Stimulated activated memory B cell treated with anti-CD40 and anti-IgM and Interleukin-4, amounts not matched to agents 10 μg/mL and 1 μg/mL and 100 μg/mL, for 72 hours (primary cell): ENCODE results near the gene ZNF438.
"Not testable (repeated sequence)": the region's sequence is repeated elsewhere in the genome, so short reads cannot be mapped to it uniquely, and the experiment has no call there.

Source experiments
- ATAC-seq: fragments of 150-1000 bp; cut with Tn5 transposase; 2 replicates; pipeline ENCODE4 v1.10.0; 2021
- H3K27ac Mint-ChIP-seq: one replicate; pipeline ENCODE4 v1.8.0; 2022; ENCODE audit warnings: mild to moderate bottlenecking, mixed read lengths
- H3K27me3 Mint-ChIP-seq: one replicate; pipeline ENCODE4 v1.8.0; 2022; ENCODE audit warnings: mixed read lengths
- H3K36me3 Mint-ChIP-seq: one replicate; pipeline ENCODE4 v1.8.0; 2022; ENCODE audit warnings: mixed read lengths
- H3K4me1 Mint-ChIP-seq: one replicate; pipeline ENCODE4 v1.8.0; 2022; ENCODE audit warnings: mixed read lengths
- H3K4me3 Mint-ChIP-seq: one replicate; pipeline ENCODE4 v1.8.0; 2022; ENCODE audit warnings: mild to moderate bottlenecking, moderate library complexity, mixed read lengths
- H3K9me3 Mint-ChIP-seq: one replicate; pipeline ENCODE4 v1.8.0; 2022; ENCODE audit warnings: mixed read lengths

Gene ZNF438

GRCh38 chr10:30990971-30991646 is 40.6 kb downstream of the ZNF438 start:
- Mint-ChIP-seq H3K4me3 (no peak overlapping the region), H3K27ac (no peak overlapping the region), H3K27me3 (no peaks in the 10 kb centered on the region), H3K4me1 (no peaks in the 10 kb centered on the region), H3K9me3 (peaks cover 9% of the 10 kb centered on the region), H3K36me3 (peaks cover 21% of the 10 kb centered on the region)
- ATAC-seq: no peak

- Mint-ChIP-seq H3K27me3 (no peaks in the 10 kb centered on the region), H3K36me3 (peaks cover 21% of the 10 kb centered on the region), H3K4me1 (no peaks in the 10 kb centered on the region), H3K9me3 (peaks cover 9% of the 10 kb centered on the region), H3K27ac (no peak overlapping the region), H3K4me3 (no peak overlapping the region)
- ATAC-seq: no peak
Observed at GRCh38 chr10:30990351-30990750, 41.3 kb downstream of the ZNF438 start.

GRCh38 chr10:30988831-30989435 is 42.7 kb downstream of the ZNF438 start:
- H3K4me3 Mint-ChIP-seq: no peak overlapping the region
- no peak for ATAC-seq

GRCh38 chr10:30987463-30987862 is 44.2 kb downstream of the ZNF438 start:
- Mint-ChIP-seq H3K4me1 (peaks cover 6% of the 10 kb centered on the region), H3K9me3 (peaks cover 5% of the 10 kb centered on the region), H3K27me3 (no peaks in the 10 kb centered on the region), H3K4me3 (no peak overlapping the region), H3K36me3 (peaks cover 7% of the 10 kb centered on the region), H3K27ac (no peak overlapping the region)
- ATAC-seq: no peak

More at GRCh38 chr10:30988831-30989435, 42.7 kb downstream of the ZNF438 start:
- Mint-ChIP-seq H3K36me3 (peaks cover 10% of the 10 kb centered on the region), H3K4me1 (no peaks in the 10 kb centered on the region), H3K27ac (no peak overlapping the region), H3K27me3 (no peaks in the 10 kb centered on the region), H3K9me3 (peaks cover 1% of the 10 kb centered on the region)

GRCh38 chr10:30986053-30986555 is 45.6 kb downstream of the ZNF438 start:
- Mint-ChIP-seq H3K36me3 (peaks cover 7% of the 10 kb centered on the region), H3K4me3 (no peak overlapping the region), H3K27me3 (no peaks in the 10 kb centered on the region), H3K9me3 (peaks cover 5% of the 10 kb centered on the region), H3K4me1 (peaks cover 6% of the 10 kb centered on the region), H3K27ac (no peak overlapping the region)
- no peak for ATAC-seq

GRCh38 chr10:30985512-30985911 is 46.2 kb downstream of the ZNF438 start:
- Mint-ChIP-seq H3K9me3 (peaks cover 8% of the 10 kb centered on the region), H3K27me3 (no peaks in the 10 kb centered on the region), H3K4me3 (no peak overlapping the region), H3K27ac (no peak overlapping the region), H3K36me3 (peaks cover 12% of the 10 kb centered on the region), H3K4me1 (peaks cover 6% of the 10 kb centered on the region)
- no peak for ATAC-seq

- H3K27me3 Mint-ChIP-seq: no peaks in the 10 kb centered on the region
- peaks cover 20% of the 10 kb centered on the region for H3K36me3 Mint-ChIP-seq
- H3K27ac Mint-ChIP-seq: no peak overlapping the region
- no peak overlapping the region for H3K4me3 Mint-ChIP-seq
- H3K9me3 Mint-ChIP-seq: peaks cover 16% of the 10 kb centered on the region
- peaks cover 6% of the 10 kb centered on the region for H3K4me1 Mint-ChIP-seq
- no peak for ATAC-seq
Observed at GRCh38 chr10:30984563-30985328, 46.9 kb downstream of the ZNF438 start.

- H3K9me3 Mint-ChIP-seq: peaks cover 21% of the 10 kb centered on the region
- not testable (repeated sequence) for H3K4me1 Mint-ChIP-seq, H3K27me3 Mint-ChIP-seq, H3K4me3 Mint-ChIP-seq
- H3K27ac Mint-ChIP-seq: peak overlapping the region; percentile 29
- peak; percentile 57 for ATAC-seq
- peaks cover 28% of the 10 kb centered on the region for H3K36me3 Mint-ChIP-seq
Observed at GRCh38 chr10:30983209-30983608, 48.5 kb downstream of the ZNF438 start.

GRCh38 chr10:30980951-30981616 is 50.6 kb downstream of the ZNF438 start:
- H3K4me1 Mint-ChIP-seq: peaks cover 6% of the 10 kb centered on the region
- peaks cover 28% of the 10 kb centered on the region for H3K36me3 Mint-ChIP-seq
- peaks cover 21% of the 10 kb centered on the region for H3K9me3 Mint-ChIP-seq
- H3K27me3 Mint-ChIP-seq: no peaks in the 10 kb centered on the region
- H3K27ac Mint-ChIP-seq: no peak overlapping the region
- H3K4me3 Mint-ChIP-seq: no peak overlapping the region
- ATAC-seq: no peak

GRCh38 chr10:30979956-30980355 is 51.7 kb downstream of the ZNF438 start:
- no peak for ATAC-seq

GRCh38 chr10:30978843-30979242 is 52.8 kb downstream of the ZNF438 start:
- Mint-ChIP-seq H3K4me3 (no peak overlapping the region), H3K36me3 (peaks cover 28% of the 10 kb centered on the region), H3K4me1 (peaks cover 11% of the 10 kb centered on the region), H3K27me3 (no peaks in the 10 kb centered on the region), H3K9me3 (peaks cover 21% of the 10 kb centered on the region), H3K27ac (no peak overlapping the region)
- no peak for ATAC-seq

More at GRCh38 chr10:30979956-30980355, 51.7 kb downstream of the ZNF438 start:
- Mint-ChIP-seq H3K4me3 (no peak overlapping the region), H3K27ac (no peak overlapping the region), H3K27me3 (no peaks in the 10 kb centered on the region), H3K9me3 (peaks cover 21% of the 10 kb centered on the region), H3K36me3 (peaks cover 28% of the 10 kb centered on the region), H3K4me1 (peaks cover 8% of the 10 kb centered on the region)

GRCh38 chr10:30977385-30977784 is 54.3 kb downstream of the ZNF438 start:
- H3K4me1 Mint-ChIP-seq: peaks cover 5% of the 10 kb centered on the region
- ATAC-seq: no peak

GRCh38 chr10:30974773-30975415 is 56.8 kb downstream of the ZNF438 start:
- H3K27ac Mint-ChIP-seq: no peak overlapping the region
- ATAC-seq: no peak
- H3K36me3 Mint-ChIP-seq: peaks cover 22% of the 10 kb centered on the region
- H3K4me3 Mint-ChIP-seq: no peak overlapping the region
- peaks cover 6% of the 10 kb centered on the region for H3K9me3 Mint-ChIP-seq
- peaks cover 5% of the 10 kb centered on the region for H3K4me1 Mint-ChIP-seq
- H3K27me3 Mint-ChIP-seq: no peaks in the 10 kb centered on the region

More at GRCh38 chr10:30977385-30977784, 54.3 kb downstream of the ZNF438 start:
- no peak overlapping the region for H3K27ac Mint-ChIP-seq
- H3K27me3 Mint-ChIP-seq: no peaks in the 10 kb centered on the region
- peaks cover 16% of the 10 kb centered on the region for H3K9me3 Mint-ChIP-seq
- peaks cover 23% of the 10 kb centered on the region for H3K36me3 Mint-ChIP-seq
- H3K4me3 Mint-ChIP-seq: no peak overlapping the region

GRCh38 chr10:30974355-30974754 is 57.3 kb downstream of the ZNF438 start:
- peaks cover 16% of the 10 kb centered on the region for H3K36me3 Mint-ChIP-seq
- H3K9me3 Mint-ChIP-seq: peaks cover 3% of the 10 kb centered on the region
- peaks cover 5% of the 10 kb centered on the region for H3K4me1 Mint-ChIP-seq
- no peaks in the 10 kb centered on the region for H3K27me3 Mint-ChIP-seq
- no peak overlapping the region for H3K4me3 Mint-ChIP-seq
- ATAC-seq: no peak
- no peak overlapping the region for H3K27ac Mint-ChIP-seq
